B cell (primary cell): ENCODE data around the gene KYNU. TPM values are rescaled to one million over a fixed set of nuclear protein-coding genes. Genes with fewer than 3 reads are reported as not detected.

ENCODE experiments used
- ATAC-seq: fragments of 200-7000 bp; cut with Tn5 transposase; one replicate; pipeline ENCODE4 v1.10.0; 2021; ENCODE audit warnings: low read depth, mild to moderate bottlenecking, moderate number of reproducible peaks, moderate library complexity
- CTCF ChIA-PET: fragments of 350-600 bp; sonication (Branson Sonifier 250); formaldehyde crosslinking; loops from one replicate; lab custom pipeline; 2021; ENCODE audit warnings: antibody characterized with exemption, inconsistent platforms; lab: Charles Lee
- POLR2A ChIA-PET: fragments of 350-600 bp; sonication (Branson Sonifier 250); formaldehyde crosslinking; loops from one replicate; lab custom pipeline; 2021; ENCODE audit warnings: antibody characterized with exemption; lab: Charles Lee
- DNase-seq: peaks from one replicate; pipeline ENCODE4 v3.0.0; 2013
- H2AFZ ChIP-seq: 2 replicates; pipeline ENCODE4 v1.6.1; 2012; ENCODE audit warnings: mild to moderate bottlenecking, low read depth, low read length; ENCODE audit not compliant: insufficient read depth, poor library complexity, severe bottlenecking
- H3K27ac ChIP-seq, 2 donors: 1 replicate in 1 of 2; 2 replicates in 1 of 2; pipeline ENCODE4 v1.5.1; 2012 to 2013; ENCODE audit warnings: low read length in 2 of 2, mild to moderate bottlenecking in 2 of 2, moderate library complexity in 1 of 2
- H3K27me3 ChIP-seq, 4 experiments: fragments of 200-600 bp in 1 of 4; sonication (generic) in 1 of 4; replicated peaks in 1 of 4; 1 replicate in 2 of 4; 2 replicates in 2 of 4; pipeline versions ENCODE4 v1.6.1 to v1.7.0; 2013 to 2016; ENCODE audit warnings: low read length in 3 of 4, mild to moderate bottlenecking in 2 of 4, mixed read lengths in 1 of 4, moderate library complexity in 1 of 4; ENCODE audit not compliant: insufficient read depth in 4 of 4, control insufficient read depth in 3 of 4; ENCODE audit errors: control extremely low read depth in 1 of 4
- H3K36me3 ChIP-seq, 2 experiments: replicated peaks in 1 of 2; 1 replicate in 1 of 2; 2 replicates in 1 of 2; pipeline versions ENCODE4 v1.6.1 to v1.7.1; 2013; ENCODE audit warnings: low read length in 1 of 2; ENCODE audit not compliant: insufficient read depth in 2 of 2, control insufficient read depth in 1 of 2; ENCODE audit errors: control extremely low read depth in 1 of 2, extremely low read depth in 1 of 2
- H3K4me1 ChIP-seq, 2 donors: fragments of 200-600 bp in 1 of 2; sonication (generic) in 1 of 2; 1 replicate in 1 of 2; 2 replicates in 1 of 2; pipeline versions ENCODE4 v1.5.1 to v1.6.1; 2013 to 2017; ENCODE audit warnings: low read length in 2 of 2; ENCODE audit not compliant: control insufficient read depth in 2 of 2, insufficient read depth in 2 of 2
- H3K4me2 ChIP-seq: replicated peaks from 2 replicates; pipeline ENCODE3; 2012; ENCODE audit warnings: mild to moderate bottlenecking, low read depth, low read length; ENCODE audit not compliant: poor library complexity, severe bottlenecking
- H3K4me3 ChIP-seq, 5 experiments: fragments of 200-600 bp in 1 of 5; sonication (generic) in 1 of 5; 1 replicate in 3 of 5; 2 replicates in 2 of 5; pipeline versions ENCODE4 v1.5.1 to v1.7.0; 2011 to 2016; ENCODE audit warnings: low read length in 4 of 5, mild to moderate bottlenecking in 4 of 5, low read depth in 2 of 5, control low read depth in 1 of 5, moderate library complexity in 1 of 5; ENCODE audit not compliant: insufficient read depth in 1 of 5; ENCODE audit errors: control extremely low read depth in 1 of 5, extremely low read depth in 1 of 5
- H3K79me2 ChIP-seq: fragments of 200-600 bp; sonication (generic); one replicate; pipeline ENCODE4 v1.6.0; 2016; ENCODE audit warnings: low read length; ENCODE audit not compliant: control insufficient read depth, insufficient read depth
- H3K9ac ChIP-seq: fragments of 200-600 bp; sonication (generic); 2 replicates; pipeline ENCODE4 v1.6.1; 2017; ENCODE audit warnings: mild to moderate bottlenecking, low read length, moderate library complexity
- H3K9me3 ChIP-seq, 3 donors: one replicate each; pipeline versions ENCODE4 v1.6.1 to v1.7.1; 2013; ENCODE audit warnings: low read length in 2 of 3; ENCODE audit not compliant: control insufficient read depth in 2 of 3, insufficient read depth in 1 of 3; ENCODE audit errors: control extremely low read depth in 1 of 3
- H4K20me1 ChIP-seq: 2 replicates; pipeline ENCODE4 v1.6.0; 2012; ENCODE audit warnings: mild to moderate bottlenecking, low read length; ENCODE audit not compliant: insufficient read depth, control insufficient read depth, poor library complexity, severe bottlenecking
- H3K27ac Mint-ChIP-seq: one replicate; pipeline ENCODE4 v1.8.0; 2021; ENCODE audit warnings: mixed read lengths
- H3K27me3 Mint-ChIP-seq: one replicate; pipeline ENCODE4 v1.8.0; 2021; ENCODE audit warnings: mixed read lengths
- H3K4me1 Mint-ChIP-seq: one replicate; pipeline ENCODE4 v1.8.0; 2021; ENCODE audit warnings: mixed read lengths
- H3K4me3 Mint-ChIP-seq: one replicate; pipeline ENCODE4 v1.8.0; 2021; ENCODE audit warnings: mixed read lengths
- H3K9me3 Mint-ChIP-seq: one replicate; pipeline ENCODE4 v1.8.0; 2022; ENCODE audit warnings: mixed read lengths; ENCODE audit not compliant: insufficient read depth
- EZH2 ChIP-seq: IDR thresholded peaks from 2 replicates; pipeline ENCODE4 v1.6.1; 2012; ENCODE audit warnings: borderline replicate concordance, low read depth, mild to moderate bottlenecking, moderate library complexity, low read length; ENCODE audit not compliant: insufficient read depth, poor library complexity, severe bottlenecking
- WGBS: methylation state at CpG from one replicate; pipeline ENCODE4 v1.1.5; 2013; ENCODE audit warnings: missing lambda C conversion rate; ENCODE audit not compliant: insufficient coverage; 5-methylcytosine and 5-hydroxymethylcytosine counted together
- intact Hi-C: fragments of 100-400 bp; cut with micrococcal nuclease; formaldehyde crosslinking; loops from one replicate; pipeline ENCODE4 v1.10.0; 2022
- polyA plus RNA-seq: library from polyadenylated mRNA; depleted of rRNA; stranded (reverse); fragments of >200 nt; gene quantifications from 2 replicates; pipeline ENCODE4 v1.2.3, GENCODE V29; 2012
- total RNA-seq, 2 donors: library from RNA; stranded (reverse); fragments of 120-200 nt in 1 of 2; gene quantifications; 1 replicate in 1 of 2; 2 replicates in 1 of 2; pipeline versions ENCODE4 v1.2.3 to v1.2.4, GENCODE V29; 2013 to 2022
- TF ChIP-seq, protein P1 (sequence below): fragments of 200-600 bp; IDR thresholded peaks from one replicate; pipeline ENCODE4 v1.8.0; 2022; ENCODE audit warnings: antibody characterized with exemption, mild to moderate bottlenecking

Gene KYNU
- total and polyA plus RNA-seq, 2 donors (not counting 1 experiment from before 2014, with no cell fraction given), result 14.5 to 46.2 TPM

DNA sequence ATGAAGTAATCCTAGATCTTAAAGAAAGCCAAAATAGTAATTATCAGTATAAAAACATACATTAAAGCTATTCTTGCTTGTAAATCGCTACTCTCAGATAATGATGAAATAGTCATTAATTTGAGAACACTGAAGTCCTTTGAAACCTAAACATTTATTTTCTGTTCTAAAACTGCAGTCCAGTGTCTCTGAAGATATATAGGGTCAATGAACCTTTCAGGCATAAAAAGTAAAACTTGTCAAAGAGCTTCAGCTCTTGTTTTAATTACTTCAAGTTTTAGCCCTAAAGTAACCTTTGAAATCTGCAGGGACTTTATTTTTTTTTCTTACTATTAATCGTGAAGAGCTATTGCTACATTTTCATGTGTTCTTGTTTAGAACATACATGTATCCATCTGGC lies 116.3 kb downstream of the KYNU start:
- Histone ChIP-seq H3K4me2 (no peak overlapping the region), H3K27me3 (no peaks in the 10 kb centered on the region), H3K9me3 (no peaks in the 10 kb centered on the region), H4K20me1 (peaks cover 7% of the 10 kb centered on the region), H3K36me3 (peaks cover 3 to 17% of the 10 kb centered on the region in 2 experiments), H3K27ac (no peak overlapping the region), H3K79me2 (peaks cover 5% of the 10 kb centered on the region), H3K4me3 (no peak overlapping the region), H3K9ac (no peak overlapping the region), H2AFZ (no peak overlapping the region), H3K4me1 (no peaks in the 10 kb centered on the region)
- H3K27me3 Mint-ChIP-seq, result no peaks in the 10 kb centered on the region
- TF ChIP-seq, protein P1, sequence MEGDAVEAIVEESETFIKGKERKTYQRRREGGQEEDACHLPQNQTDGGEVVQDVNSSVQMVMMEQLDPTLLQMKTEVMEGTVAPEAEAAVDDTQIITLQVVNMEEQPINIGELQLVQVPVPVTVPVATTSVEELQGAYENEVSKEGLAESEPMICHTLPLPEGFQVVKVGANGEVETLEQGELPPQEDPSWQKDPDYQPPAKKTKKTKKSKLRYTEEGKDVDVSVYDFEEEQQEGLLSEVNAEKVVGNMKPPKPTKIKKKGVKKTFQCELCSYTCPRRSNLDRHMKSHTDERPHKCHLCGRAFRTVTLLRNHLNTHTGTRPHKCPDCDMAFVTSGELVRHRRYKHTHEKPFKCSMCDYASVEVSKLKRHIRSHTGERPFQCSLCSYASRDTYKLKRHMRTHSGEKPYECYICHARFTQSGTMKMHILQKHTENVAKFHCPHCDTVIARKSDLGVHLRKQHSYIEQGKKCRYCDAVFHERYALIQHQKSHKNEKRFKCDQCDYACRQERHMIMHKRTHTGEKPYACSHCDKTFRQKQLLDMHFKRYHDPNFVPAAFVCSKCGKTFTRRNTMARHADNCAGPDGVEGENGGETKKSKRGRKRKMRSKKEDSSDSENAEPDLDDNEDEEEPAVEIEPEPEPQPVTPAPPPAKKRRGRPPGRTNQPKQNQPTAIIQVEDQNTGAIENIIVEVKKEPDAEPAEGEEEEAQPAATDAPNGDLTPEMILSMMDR, result no peak
- no peak for TF ChIP-seq EZH2
- H3K27ac Mint-ChIP-seq, result no peak overlapping the region
- H3K4me3 Mint-ChIP-seq, result no peak overlapping the region
- CTCF ChIA-PET, result interaction anchor here (1.0 to 3.2 kb wide), 2 partner anchors 10 to 13 kb away, joined by 5 to 15 read pairs; no protein-coding TSS in a partner anchor
- POLR2A ChIA-PET, result no interaction called here
- no peak for ATAC-seq
- peaks cover 5% of the 10 kb centered on the region for H3K4me1 Mint-ChIP-seq
- DNase-seq, result no peak
- no peaks in the 10 kb centered on the region for H3K9me3 Mint-ChIP-seq
- intact Hi-C loops, result no loop called here
- WGBS, result no CpG with 5 or more reads among the region's 2 CpGs

DNA sequence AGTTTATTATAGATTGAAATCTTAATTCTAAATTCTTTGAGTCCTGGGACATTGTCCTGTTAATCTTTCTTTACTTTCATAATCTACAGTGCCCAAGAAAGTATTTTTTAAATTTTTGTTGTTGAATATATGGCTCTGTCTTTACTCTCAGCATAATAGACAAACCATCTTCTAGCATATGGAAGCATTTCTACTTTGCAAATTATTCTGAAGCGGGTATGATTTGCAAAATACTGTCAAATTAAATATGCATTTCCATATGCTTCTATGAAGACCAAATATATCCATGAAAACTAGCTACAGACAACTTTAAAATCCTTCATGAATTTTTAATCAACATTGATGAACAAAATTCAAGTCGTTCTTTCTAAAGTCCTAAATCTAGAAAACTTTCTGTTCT lies 117.2 kb downstream of the KYNU start:
- ChIA-PET CTCF (interaction anchor here (0.7 to 3.2 kb wide), 4 partner anchors 11 to 312 kb away, joined by 4 to 15 read pairs (median 4); no protein-coding TSS in a partner anchor), POLR2A (no interaction called here)
- TF ChIP-seq EZH2, result no peak
- TF ChIP-seq, protein P1, result no peak
- no peak overlapping the region for H3K9ac ChIP-seq
- WGBS, result no CpG with 5 or more reads among the region's 2 CpGs
- peaks cover 3% of the 10 kb centered on the region for H4K20me1 ChIP-seq
- H3K4me1 Mint-ChIP-seq, result no peaks in the 10 kb centered on the region
- H3K79me2 ChIP-seq, result peaks cover 5% of the 10 kb centered on the region
- no peaks in the 10 kb centered on the region for H3K4me1 ChIP-seq
- no peak for ATAC-seq
- no peak overlapping the region for H3K27ac Mint-ChIP-seq
- intact Hi-C loops, result no loop called here
- no peaks in the 10 kb centered on the region for H3K27me3 ChIP-seq
- no peak overlapping the region for H3K4me2 ChIP-seq
- H3K9me3 ChIP-seq, result no peaks in the 10 kb centered on the region
- DNase-seq, result no peak
- no peak overlapping the region for H3K27ac ChIP-seq
- H3K4me3 ChIP-seq, result no peak overlapping the region
- no peak overlapping the region for H2AFZ ChIP-seq
- peaks cover 3 to 17% of the 10 kb centered on the region in 2 experiments for H3K36me3 ChIP-seq
- no peak overlapping the region for H3K4me3 Mint-ChIP-seq
- no peaks in the 10 kb centered on the region for H3K9me3 Mint-ChIP-seq
- H3K27me3 Mint-ChIP-seq, result no peaks in the 10 kb centered on the region
